ENCODE data around the gene ERBB2.
"Not testable (repeated sequence)": the region's sequence is repeated elsewhere in the genome, so short reads cannot be mapped to it uniquely, and the experiment has no call there.

Gene ERBB2

DNA sequence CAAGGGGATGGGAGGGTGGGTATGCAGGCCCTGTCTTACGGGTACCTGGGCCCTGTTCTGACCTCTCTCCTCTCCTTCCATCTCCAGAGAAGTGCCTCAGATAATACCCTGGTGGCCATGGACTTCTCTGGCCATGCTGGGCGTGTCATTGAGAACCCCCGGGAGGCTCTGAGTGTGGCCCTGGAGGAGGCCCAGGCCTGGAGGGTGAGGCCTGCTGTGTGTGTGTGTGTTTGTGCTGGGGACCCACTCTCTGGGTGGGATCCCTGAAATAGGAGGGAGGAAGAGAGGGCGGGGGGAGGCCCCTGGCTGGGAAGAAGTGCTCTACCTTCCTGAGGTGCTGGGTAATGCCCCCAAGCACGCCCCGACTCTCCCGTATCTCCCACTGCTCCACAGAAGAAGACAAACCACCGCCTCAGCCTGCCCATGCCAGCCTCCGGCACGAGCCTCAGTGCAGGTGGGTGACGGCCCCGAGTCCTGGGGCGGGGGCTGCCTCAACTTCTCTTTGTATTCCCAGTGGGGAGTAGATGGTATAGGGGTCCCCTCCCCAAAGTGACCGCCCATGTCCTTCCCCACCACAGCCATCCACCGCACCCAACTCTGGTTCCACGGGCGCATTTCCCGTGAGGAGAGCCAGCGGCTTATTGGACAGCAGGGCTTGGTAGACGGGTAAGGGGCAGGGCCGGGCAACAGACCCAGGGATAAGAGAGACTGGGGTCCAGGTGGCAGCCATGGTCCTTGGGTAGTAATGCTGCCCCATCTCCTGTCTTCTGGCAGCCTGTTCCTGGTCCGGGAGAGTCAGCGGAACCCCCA is 45.7 kb downstream of the ERBB2 start:
- DNase-seq (ENCODE audit: low read depth, low spot score) = no peak
- TF ChIP-seq, protein P1, sequence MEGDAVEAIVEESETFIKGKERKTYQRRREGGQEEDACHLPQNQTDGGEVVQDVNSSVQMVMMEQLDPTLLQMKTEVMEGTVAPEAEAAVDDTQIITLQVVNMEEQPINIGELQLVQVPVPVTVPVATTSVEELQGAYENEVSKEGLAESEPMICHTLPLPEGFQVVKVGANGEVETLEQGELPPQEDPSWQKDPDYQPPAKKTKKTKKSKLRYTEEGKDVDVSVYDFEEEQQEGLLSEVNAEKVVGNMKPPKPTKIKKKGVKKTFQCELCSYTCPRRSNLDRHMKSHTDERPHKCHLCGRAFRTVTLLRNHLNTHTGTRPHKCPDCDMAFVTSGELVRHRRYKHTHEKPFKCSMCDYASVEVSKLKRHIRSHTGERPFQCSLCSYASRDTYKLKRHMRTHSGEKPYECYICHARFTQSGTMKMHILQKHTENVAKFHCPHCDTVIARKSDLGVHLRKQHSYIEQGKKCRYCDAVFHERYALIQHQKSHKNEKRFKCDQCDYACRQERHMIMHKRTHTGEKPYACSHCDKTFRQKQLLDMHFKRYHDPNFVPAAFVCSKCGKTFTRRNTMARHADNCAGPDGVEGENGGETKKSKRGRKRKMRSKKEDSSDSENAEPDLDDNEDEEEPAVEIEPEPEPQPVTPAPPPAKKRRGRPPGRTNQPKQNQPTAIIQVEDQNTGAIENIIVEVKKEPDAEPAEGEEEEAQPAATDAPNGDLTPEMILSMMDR (IDR thresholded peaks at IDR 0.05; ENCODE audit: low read depth, low read length) = no peak
- in situ Hi-C loops (cut with HindIII; ENCODE audit: low sequenced_read_pairs) = no loop called here
- no peak overlapping the region for H3K4me3 ChIP-seq (ENCODE audit: low read depth, low read length)

DNA sequence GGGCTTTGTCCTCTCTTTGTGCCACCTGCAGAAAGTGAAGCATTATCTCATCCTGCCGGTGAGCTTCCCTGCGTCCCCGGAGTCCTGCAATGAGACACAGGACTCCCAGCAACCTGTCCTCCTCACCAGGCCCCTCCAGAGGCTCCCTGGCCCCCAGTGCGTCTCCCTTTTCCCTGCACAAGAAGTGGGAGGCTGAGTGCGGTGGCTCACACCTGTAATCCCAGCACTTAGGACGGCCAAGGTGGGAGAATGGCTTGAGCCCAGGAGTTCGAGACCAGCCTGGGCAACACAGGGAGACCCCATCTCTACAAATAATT is 46.2 kb downstream of the ERBB2 start:
- TF ChIP-seq, protein P1 (IDR thresholded peaks at IDR 0.05; ENCODE audit: low read depth, low read length) = no peak
- no peak for DNase-seq (ENCODE audit: low read depth, low spot score)
- in situ Hi-C loops (cut with HindIII; ENCODE audit: low sequenced_read_pairs) = no loop called here
- H3K4me3 ChIP-seq (ENCODE audit: low read depth, low read length) = no peak overlapping the region

DNA sequence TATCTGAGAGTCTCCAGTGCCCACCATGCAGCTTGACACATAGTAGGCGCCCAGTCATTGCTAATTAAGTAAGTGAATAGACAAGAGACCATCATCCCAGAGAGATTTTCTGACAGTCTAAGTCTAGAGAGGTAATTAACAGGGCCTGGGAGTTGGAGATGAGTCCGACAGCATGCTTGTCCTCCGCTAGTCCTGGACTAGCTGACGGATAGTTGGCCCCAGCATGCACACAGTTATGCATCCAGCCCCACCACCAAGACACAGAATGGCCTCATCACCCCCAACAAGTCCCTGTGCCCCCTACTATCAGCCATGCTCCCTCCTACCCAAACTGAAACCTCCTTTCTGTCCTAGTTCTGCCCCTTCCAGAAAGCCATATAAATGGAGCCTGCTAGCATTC is 47.9 kb downstream of the ERBB2 start:
- in situ Hi-C loops (cut with HindIII; ENCODE audit: low sequenced_read_pairs) = no loop called here
- DNase-seq (ENCODE audit: low read depth, low spot score) = no peak
- TF ChIP-seq, protein P1 (IDR thresholded peaks at IDR 0.05; ENCODE audit: low read depth, low read length) = no peak
- no peak overlapping the region for H3K4me3 ChIP-seq (ENCODE audit: low read depth, low read length)

DNA sequence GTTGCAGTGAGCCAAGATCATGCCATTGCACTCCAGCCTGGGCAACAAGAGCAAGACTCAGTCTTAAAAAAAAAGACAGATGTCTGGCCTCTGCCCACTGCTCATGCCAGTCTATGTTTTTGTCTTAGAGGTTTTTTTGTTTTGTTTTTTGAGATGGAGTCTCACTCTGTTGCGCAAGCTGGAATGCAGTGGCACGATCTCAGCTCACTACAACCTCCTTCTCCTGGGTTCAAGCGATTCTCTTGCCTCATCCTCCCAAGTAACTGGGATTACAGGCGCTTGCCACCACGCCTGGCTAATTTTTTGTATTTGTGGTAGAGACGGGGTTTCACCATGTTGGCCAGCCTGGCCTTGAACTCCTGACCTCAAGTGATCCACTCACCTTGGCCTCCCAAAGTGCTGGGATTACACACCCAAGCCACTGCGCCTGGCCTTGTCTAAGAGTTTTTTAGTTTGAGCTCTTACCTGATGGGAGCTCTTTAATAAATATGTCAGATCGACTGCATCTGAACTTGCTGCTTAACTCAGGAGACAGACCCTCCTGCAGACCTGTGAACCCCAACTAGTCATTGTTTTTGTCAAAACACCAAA is 48.7 kb downstream of the ERBB2 start:
- in situ Hi-C loops (cut with HindIII; ENCODE audit: low sequenced_read_pairs); DNase-seq (ENCODE audit: low read depth, low spot score); H3K4me3 ChIP-seq (ENCODE audit: low read depth, low read length): not testable (repeated sequence)

DNA sequence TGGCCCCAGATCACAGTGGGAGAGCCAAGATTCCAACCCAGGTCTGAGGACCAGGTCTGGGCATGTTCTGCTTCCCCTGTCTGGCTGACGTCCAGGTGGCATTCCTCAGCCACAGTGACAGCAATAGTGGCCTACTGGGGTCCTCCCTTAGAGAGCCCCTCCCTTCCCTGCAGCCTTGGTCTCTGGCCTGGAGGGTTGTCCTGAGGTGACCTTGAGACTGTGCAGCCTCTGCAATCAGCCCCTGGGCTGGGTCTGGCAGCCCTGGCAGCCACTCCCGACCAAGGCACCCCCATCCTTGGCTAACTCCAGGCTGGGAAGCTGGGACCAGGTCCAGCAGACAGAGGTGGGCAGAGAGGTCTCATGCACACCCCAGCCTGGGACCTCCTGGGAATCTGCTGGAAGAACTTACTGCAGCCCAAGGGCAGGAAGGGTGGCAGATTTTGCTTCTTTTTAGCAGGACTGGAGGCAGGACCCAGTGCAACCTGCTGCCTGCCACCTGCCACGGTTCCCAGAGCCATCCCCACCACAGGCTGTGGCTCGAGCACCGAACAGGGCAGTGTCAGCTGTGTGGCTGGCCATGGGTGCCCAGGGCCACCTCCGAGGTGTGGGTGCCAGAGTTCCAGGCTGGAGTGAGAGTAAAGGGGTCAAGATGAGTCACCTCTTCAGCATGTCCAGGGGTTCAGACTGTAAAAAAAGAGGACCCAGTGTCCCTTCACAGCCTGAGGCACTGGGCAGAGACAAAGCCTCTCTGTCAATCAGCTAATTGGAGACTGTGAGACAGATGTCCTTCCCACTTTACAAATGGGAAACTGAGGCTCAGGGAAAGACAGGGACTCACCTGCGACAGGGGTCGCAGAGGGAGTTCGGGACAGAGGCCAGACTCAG is 50.5 kb downstream of the ERBB2 start:
- no peak for DNase-seq (ENCODE audit: low read depth, low spot score)
- in situ Hi-C loops (cut with HindIII; ENCODE audit: low sequenced_read_pairs) = no loop called here
- H3K4me3 ChIP-seq (ENCODE audit: low read depth, low read length) = no peak overlapping the region
- TF ChIP-seq, protein P1 (IDR thresholded peaks at IDR 0.05; ENCODE audit: low read depth, low read length) = no peak

DNA sequence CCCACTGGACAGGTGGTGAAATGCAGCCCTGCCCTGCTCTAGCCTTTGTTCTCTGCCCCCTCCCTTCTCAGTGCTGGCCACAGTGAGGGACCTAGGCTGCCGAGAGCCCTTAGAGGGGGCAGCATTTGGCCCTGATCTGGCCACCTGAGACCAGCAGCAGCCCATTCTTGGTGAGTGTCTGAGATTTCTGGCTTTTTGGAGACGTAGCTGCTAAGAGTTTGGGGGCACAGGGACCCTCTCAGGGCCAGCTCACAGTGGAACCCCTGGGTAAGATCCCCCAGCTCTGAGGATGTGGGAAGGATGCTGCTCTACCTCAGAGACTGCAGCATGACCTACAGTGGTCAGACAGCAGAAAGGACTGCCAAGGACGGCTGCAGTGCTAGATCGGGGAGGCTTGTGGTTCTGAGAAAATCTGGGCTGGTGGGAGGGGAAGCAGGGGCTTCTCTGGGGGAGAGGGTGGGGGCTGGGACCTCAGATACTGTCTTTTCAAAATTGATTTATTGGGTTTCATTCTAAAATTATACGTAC is 51.2 kb downstream of the ERBB2 start:
- TF ChIP-seq, protein P1 (IDR thresholded peaks at IDR 0.05; ENCODE audit: low read depth, low read length) = no peak
- no peak for DNase-seq (ENCODE audit: low read depth, low spot score)

More for the DNA sequence above, 51.2 kb downstream of the ERBB2 start:
- H3K4me3 ChIP-seq (ENCODE audit: low read depth, low read length) = no peak overlapping the region
- in situ Hi-C loops (cut with HindIII; ENCODE audit: low sequenced_read_pairs) = no loop called here
